Right lobe of liver (tissue), 4 donors: ENCODE results near the gene ERBB4.

Experiments
- CTCF ChIP-seq, 4 donors: fragments of 200-600 bp in 3 of 4; fragments of 450-650 bp in 1 of 4; IDR thresholded peaks; one replicate each; pipeline versions ENCODE4 v1.5.1 to v1.8.0; 2016 to 2022; ENCODE audit warnings: antibody characterized with exemption in 4 of 4, mild to moderate bottlenecking in 2 of 4
- POLR2A ChIP-seq: fragments of 450-650 bp; IDR thresholded peaks from one replicate; pipeline ENCODE4 v1.6.1; 2017; ENCODE audit warnings: antibody characterized with exemption, mild to moderate bottlenecking
- donor health status: DM: no; HTN: no; CAD: no.
- donor health status: DM: no; HTN: no; CAD: no.
- donor health status: DM: no; HTN: yes; CAD: no.

- no peak for TF ChIP-seq POLR2A
- no peak for TF ChIP-seq CTCF (IDR thresholded peaks at IDR 0.05)
These were observed 525.0 kb downstream of the ERBB4 start for GRCh38 chr2:212013626-212014025.
